Lower lobe of right lung (tissue), 2 donors: ENCODE results near the gene CTBP1. TPM values are rescaled to one million over a fixed set of nuclear protein-coding genes. Genes with fewer than 3 reads are reported as not detected.

Experiments
- ATAC-seq, 2 donors: fragments of 200-7000 bp; cut with Tn5 transposase; one replicate each; pipeline ENCODE4 v1.9.1; 2020 to 2022; ENCODE audit warnings: mild to moderate bottlenecking in 2 of 2, moderate library complexity in 2 of 2
- DNase-seq: peaks from one replicate; pipeline ENCODE4 v3.0.0-alpha.2; 2020
- H3K27ac ChIP-seq: fragments of 200-600 bp; one replicate; pipeline ENCODE4 v1.8.0; 2022
- H3K27me3 ChIP-seq: fragments of 200-600 bp; one replicate; pipeline ENCODE4 v1.8.0; 2022; ENCODE audit warnings: low read depth
- H3K36me3 ChIP-seq: fragments of 200-600 bp; one replicate; pipeline ENCODE4 v1.8.0; 2022; ENCODE audit warnings: mild to moderate bottlenecking
- H3K4me1 ChIP-seq: fragments of 200-600 bp; one replicate; pipeline ENCODE4 v1.8.0; 2022
- H3K4me3 ChIP-seq: fragments of 200-600 bp; one replicate; pipeline ENCODE4 v1.8.0; 2022; ENCODE audit warnings: mild to moderate bottlenecking
- H3K9me3 ChIP-seq: fragments of 200-600 bp; one replicate; pipeline ENCODE4 v1.8.0; 2022
- CTCF ChIP-seq: fragments of 200-600 bp; IDR thresholded peaks from one replicate; pipeline ENCODE4 v1.8.0; 2022; ENCODE audit warnings: antibody characterized with exemption, mild to moderate bottlenecking
- intact Hi-C: fragments of 100-400 bp; cut with DNase I; formaldehyde crosslinking; loops from one replicate; pipeline ENCODE4 v1.11.0; 2022
- total RNA-seq: library from RNA; stranded (reverse); fragmentation: NEBNext Ultra II Directional; extraction: Animal tissue kit (Norgen Biotek cat#: 25700); gene quantifications from one replicate; pipeline ENCODE4 v1.2.1, GENCODE V29; 2021
- donor health status: DM: no; HTN: yes; CAD: no; lungs with severe emphysema.

Gene CTBP1
- total RNA-seq, 1 donor from 2014 or later: 165 TPM

- intact Hi-C loops: no loop called here
- H3K27me3 ChIP-seq: no peaks in the 10 kb centered on the region
- TF ChIP-seq CTCF: no peak
- peak; percentile 47 for DNase-seq
- no peak overlapping the region for H3K4me3 ChIP-seq
- H3K9me3 ChIP-seq: no peaks in the 10 kb centered on the region
- H3K36me3 ChIP-seq: peaks cover 54% of the 10 kb centered on the region
- no peak overlapping the region for H3K27ac ChIP-seq
- H3K4me1 ChIP-seq: peaks cover 65% of the 10 kb centered on the region
- no peak for ATAC-seq
Measured at GRCh38 chr4:1210971-1211370, 38.0 kb downstream of the CTBP1 start.

- Histone ChIP-seq H3K27ac (peak overlapping the region; percentile 78), H3K9me3 (no peaks in the 10 kb centered on the region), H3K4me1 (peaks cover 68% of the 10 kb centered on the region), H3K4me3 (no peak overlapping the region), H3K27me3 (no peaks in the 10 kb centered on the region), H3K36me3 (peaks cover 48% of the 10 kb centered on the region)
- no peak for ATAC-seq
- TF ChIP-seq CTCF: no peak
- peak; percentile 35 for DNase-seq
- intact Hi-C loops: no loop called here
Measured at GRCh38 chr4:1210241-1210841, 38.6 kb downstream of the CTBP1 start.

- TF ChIP-seq CTCF: no peak
- intact Hi-C loops: no loop called here
- DNase-seq (peak; percentile 62), ATAC-seq (peak; percentile 53 to 68)
- Histone ChIP-seq H3K4me1 (peaks cover 66% of the 10 kb centered on the region), H3K9me3 (no peaks in the 10 kb centered on the region), H3K27ac (peak overlapping the region; percentile 78), H3K36me3 (peaks cover 42% of the 10 kb centered on the region), H3K4me3 (no peak overlapping the region), H3K27me3 (no peaks in the 10 kb centered on the region)
Measured at GRCh38 chr4:1209821-1210220, 39.1 kb downstream of the CTBP1 start.

GRCh38 chr4:1208970-1209704 is 39.8 kb downstream of the CTBP1 start:
- no peak for ATAC-seq
- peak overlapping the region; percentile 78 for H3K27ac ChIP-seq
- H3K27me3 ChIP-seq: no peaks in the 10 kb centered on the region
- H3K4me1 ChIP-seq: peaks cover 72% of the 10 kb centered on the region
- intact Hi-C loops: no loop called here
- TF ChIP-seq CTCF: no peak
- peaks cover 36% of the 10 kb centered on the region for H3K36me3 ChIP-seq
- no peak overlapping the region for H3K4me3 ChIP-seq
- no peaks in the 10 kb centered on the region for H3K9me3 ChIP-seq
- DNase-seq: peak; percentile 42

- Histone ChIP-seq H3K27me3 (no peaks in the 10 kb centered on the region), H3K4me1 (peaks cover 78% of the 10 kb centered on the region), H3K27ac (peak overlapping the region; percentile 78), H3K36me3 (peaks cover 28% of the 10 kb centered on the region), H3K9me3 (no peaks in the 10 kb centered on the region), H3K4me3 (peak overlapping the region; percentile 3)
- intact Hi-C loops: no loop called here
- ATAC-seq (peak in 1 of 2 donors; percentile 2), DNase-seq (peak; percentile 51)
- TF ChIP-seq CTCF: no peak
Measured at GRCh38 chr4:1208266-1208961, 40.5 kb downstream of the CTBP1 start.
